CD4-positive, alpha-beta T cell treated with Interleukin-2 at 100 ng/mL for 4 hours (primary cell): ENCODE results near the gene TFRC.
"Not testable (repeated sequence)": the region's sequence is repeated elsewhere in the genome, so short reads cannot be mapped to it uniquely, and the experiment has no call there.

Experiments used
- DNase-seq: peaks from one replicate; pipeline ENCODE4 v3.0.0-alpha.2; 2020; ENCODE audit warnings: low spot score

Gene TFRC

DNA sequence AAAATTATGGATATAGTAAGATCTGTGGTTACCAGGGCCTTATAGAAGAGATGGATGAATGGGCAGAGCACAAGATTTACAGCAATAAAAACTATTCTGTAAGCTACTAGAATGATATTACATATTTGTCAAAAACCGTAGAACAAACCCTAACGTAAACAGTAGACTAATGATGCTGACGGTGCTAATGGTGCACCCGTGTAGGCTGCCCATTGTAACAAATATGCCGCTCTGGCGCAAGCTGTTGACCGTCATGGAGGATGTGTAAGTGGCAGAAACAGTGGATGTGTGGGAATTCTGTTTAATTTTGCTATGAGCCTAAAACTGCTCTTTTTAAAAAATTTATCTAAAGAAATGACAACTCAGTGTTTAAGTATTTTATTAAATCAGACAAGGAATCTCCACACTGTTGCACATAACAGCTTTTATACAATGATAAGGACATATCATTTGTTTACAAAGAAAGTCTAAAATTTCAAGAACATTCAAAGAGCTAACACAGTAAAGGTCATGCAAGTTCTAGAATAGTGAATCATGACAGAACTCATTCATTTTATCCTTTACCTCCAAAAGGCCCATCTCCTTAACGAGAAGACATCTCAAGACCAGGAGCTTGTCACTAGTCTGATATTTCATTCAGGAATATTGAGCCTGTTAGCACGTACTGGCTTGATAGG lies 32.8 kb downstream of the TFRC start:
- no peak for DNase-seq

DNA sequence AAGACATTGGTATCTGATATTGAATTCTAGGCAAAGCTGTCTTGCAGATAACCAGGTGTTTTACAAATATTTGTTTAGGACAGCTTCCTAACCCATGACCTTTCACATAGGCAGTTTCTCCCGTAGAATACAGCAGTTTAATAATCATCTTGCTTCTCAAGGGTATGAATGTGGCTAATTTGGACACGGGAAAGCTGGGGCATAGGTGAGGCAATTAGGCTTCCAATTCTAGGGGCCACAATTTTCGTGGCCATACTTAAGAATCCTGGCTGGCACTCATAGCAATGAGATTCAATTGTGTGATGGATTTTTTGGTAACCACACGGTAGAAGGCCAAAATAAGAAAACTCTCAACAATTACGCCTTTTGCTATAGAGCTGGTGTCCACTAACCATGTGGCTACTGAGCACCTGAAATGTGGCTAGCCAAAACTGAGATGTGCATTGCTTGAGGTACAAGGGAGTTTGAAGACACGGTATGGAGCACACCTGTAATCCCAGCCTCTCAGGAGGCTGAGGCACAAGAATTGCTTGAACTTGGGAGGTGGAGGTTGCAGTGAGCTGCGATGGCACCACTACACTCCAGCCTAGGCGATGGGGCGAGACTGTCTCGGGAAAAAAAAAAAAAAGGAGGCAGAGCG lies 34.4 kb downstream of the TFRC start:
- no peak for DNase-seq

DNA sequence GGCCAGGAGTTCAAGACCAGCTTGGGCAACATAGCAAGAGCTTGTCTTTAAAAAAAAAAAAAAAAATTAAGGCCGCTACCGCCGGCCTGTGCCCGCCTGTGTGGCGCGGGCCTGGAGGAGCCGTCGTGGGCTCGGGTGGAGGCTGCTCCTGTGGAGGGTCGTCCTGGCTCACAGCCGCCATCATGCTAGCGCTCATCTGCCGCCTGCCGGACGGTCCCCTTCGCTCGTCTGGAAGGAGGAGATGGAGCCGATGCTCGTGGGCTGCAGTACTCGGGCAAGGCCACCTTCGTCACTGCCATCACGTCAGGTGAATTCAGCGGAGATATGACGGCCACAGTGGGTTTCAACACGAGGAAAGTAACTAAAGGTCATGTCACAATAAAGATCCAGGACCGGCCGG lies 37.4 kb downstream of the TFRC start:
- DNase-seq, result no peak

DNA sequence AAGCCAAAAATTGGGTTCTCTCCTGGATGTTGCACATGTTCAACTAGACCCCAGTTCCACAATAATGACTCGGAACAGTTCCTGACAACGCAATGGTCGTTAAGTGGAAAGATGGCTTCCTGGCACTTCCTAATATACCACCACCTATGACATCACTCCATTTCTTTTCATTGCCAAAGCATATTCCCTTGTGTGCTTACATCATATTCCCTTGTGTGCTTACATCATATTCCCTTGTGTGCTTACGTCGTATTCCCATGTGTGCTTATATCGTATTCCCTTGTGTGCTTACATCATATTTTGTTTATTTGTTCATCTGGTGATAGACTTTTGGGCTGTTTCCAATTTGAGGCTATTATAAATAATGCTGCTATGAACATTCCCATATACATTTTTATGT lies 39.2 kb downstream of the TFRC start:
- no peak for DNase-seq

DNA sequence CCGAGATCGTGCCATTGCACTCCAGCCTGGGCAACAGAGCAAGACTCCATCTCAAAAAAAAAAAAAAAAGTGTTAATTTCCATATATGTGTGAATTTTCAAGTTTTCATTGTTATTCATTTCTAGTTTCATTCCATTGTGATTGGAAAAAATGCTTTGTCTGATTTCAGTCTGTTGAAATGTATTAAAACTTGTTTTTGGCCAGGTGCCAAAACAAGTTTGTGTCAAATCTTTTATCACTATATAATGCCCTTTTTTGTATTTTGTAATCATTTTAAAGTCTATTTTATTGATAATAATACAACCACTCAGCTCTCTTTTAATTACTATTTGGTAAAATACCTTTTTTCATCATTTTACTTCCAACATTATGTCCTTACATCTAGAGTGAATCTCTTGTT lies 42.5 kb downstream of the TFRC start:
- no peak for DNase-seq

DNA sequence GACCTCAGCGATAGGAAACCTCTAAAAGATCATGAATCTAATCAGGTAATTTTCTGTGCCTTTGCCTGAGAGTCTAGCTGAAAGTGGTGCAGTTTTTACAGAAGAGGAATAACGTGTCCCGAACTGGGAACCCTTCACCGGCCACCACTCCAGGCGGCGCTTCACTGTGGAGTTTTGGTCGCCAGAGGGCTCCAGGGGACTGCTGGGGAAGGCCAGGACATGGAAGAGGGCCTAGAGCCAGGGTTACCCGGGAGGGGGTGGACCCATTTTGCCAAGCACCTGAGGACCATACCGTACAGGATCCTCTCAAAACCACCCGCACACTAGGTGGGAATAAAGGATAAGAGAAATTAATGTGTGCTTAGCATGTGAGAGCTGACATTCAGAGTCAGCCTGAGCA lies 55.8 kb downstream of the TFRC start:
- not testable (repeated sequence) for DNase-seq

DNA sequence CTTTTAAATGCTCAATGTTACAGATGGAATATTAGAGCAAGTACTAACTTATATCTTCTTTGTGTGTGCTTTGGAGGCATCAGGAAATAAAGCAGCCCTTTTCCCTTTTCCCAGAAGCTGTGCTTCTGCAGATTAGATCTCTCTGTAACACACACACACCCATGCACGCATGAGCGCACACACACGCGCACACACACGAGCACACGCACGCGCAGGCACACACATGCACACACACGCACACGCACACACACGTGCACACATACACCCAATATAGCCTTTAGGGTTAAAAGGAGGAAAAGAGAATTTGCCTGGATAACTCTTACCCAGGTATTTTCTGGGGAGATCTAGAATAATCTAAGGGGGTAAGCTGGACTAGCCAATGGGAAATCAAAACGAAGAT lies 56.9 kb downstream of the TFRC start:
- no peak for DNase-seq

DNA sequence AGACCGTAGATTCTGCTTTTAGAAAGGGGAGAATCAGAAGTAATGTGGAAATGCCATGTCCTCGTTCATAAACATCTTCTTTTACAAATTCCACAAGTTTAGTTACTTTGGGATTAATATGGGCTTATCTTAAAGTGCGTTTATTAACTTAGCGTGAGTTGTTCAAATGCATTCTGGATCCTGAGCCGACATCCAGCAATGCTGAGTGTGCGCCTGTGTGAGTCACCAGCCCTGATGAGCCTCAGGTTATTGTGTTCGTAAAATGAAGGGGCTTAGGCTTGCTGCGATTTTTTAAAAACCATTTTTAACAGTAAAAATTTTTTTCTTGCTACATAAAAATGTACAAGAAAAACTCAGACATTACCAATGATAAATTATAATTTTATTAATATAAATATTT lies 57.9 kb downstream of the TFRC start:
- DNase-seq, result no peak

DNA sequence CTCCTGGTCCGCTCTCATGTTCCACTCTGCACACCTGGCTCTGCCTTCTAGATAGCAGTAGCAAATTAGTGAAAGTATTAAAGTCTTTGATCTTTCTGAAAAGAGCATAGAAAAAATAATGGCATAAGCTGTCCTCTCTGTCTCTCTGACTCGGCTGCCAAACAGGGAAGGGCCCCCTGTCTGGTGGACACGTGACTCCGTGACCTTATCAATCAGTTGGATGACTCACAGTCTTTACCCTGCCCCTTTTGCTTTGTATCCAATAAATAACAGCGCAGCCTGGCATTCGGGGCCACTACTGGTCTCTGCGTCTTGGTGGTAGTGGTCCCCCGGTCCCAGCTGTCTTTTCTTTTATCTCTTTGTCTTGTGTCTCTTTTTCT lies 59.4 kb downstream of the TFRC start:
- DNase-seq, result not testable (repeated sequence)

DNA sequence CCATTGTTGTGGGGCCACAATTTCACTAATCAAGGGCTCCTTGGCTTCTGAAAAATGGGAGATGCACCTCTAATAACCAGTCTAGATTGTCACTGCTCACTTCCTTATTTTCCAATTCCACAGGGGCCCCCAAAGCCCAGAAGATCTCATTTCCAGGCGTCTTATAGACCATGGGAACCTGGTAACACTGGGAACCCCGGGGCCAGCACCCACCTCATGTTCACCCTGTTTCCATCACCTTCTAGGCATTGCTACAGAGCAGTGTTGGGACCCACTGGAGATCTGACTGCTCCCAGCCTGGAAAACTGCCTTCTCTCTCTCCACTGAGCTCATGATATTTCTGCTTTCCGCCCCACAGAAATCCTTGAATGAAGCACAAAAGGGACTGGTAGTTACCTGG lies 61.5 kb downstream of the TFRC start:
- no peak for DNase-seq

DNA sequence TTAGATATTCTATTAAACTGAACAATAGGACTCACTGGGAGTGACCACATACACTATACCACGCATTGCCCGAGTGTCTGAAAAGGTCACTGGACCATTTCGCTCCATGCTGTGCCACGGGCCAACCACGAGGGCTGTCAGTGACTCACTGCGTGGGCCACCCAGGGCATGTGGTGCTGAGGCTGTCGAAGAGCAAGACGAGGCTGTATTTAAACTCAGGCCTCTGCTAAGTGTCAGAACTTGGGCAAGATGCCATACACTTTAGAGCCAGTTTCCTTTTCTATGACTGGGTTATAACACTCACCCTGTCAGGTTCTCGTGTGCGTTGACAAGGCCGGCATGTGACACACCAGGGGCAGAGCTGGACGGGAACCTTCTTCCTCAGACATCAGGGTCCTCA lies 62.3 kb downstream of the TFRC start:
- DNase-seq, result not testable (repeated sequence)

DNA sequence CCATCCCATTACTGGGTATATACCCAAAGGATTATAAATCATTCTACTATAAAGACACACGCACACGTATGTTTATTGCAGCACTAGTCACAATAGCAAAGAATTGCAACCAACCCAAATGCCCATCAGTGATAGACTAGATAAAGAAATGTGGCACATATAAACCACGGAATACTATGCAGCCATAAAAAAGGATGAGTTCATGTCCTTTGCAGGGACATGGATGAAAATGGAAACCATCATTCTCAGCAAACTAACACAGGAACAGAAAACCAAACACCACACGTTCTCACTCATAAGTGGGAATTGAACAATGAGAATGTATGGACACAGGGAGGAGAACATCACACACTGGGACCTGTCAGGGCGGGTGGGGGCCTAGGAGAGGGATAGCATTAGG lies 63.7 kb downstream of the TFRC start:
- not testable (repeated sequence) for DNase-seq

DNA sequence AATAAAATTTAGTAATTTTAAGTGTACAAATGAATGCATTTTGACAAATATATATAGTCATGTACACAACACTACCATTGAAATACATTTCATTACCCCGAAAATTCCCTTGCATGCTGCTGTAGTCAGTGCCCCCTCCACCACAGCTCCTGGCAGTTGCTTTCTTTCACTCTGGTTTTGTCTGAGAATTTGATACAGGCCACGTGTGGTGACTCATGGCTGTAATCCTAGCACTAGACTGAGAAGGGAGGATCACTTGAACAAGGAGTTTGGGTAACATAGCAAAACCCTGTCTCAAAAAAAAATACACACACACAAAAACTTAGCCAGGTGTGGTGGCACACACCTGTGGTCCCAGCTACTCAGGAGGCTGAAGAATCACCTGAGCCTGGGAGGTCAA lies 65.4 kb downstream of the TFRC start:
- no peak for DNase-seq

DNA sequence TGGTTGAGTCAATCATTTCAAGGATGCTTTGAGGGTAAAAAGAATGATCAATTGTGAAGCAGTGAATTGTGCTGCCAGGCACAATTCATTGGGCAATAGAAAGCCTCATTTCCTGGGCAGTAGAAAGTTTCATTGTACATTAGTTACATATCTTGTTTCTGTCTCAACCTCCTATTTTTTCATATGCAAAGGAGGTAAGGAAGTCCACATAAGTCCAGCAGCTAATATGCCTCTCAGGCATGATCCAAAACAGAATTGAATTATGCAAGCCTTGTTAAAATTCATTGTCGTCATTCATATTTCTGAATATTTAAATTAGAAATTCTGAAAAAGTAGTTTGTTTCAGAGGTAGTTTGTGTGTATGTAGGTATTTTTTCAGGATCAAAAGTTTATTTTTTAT lies 65.8 kb downstream of the TFRC start:
- no peak for DNase-seq

DNA sequence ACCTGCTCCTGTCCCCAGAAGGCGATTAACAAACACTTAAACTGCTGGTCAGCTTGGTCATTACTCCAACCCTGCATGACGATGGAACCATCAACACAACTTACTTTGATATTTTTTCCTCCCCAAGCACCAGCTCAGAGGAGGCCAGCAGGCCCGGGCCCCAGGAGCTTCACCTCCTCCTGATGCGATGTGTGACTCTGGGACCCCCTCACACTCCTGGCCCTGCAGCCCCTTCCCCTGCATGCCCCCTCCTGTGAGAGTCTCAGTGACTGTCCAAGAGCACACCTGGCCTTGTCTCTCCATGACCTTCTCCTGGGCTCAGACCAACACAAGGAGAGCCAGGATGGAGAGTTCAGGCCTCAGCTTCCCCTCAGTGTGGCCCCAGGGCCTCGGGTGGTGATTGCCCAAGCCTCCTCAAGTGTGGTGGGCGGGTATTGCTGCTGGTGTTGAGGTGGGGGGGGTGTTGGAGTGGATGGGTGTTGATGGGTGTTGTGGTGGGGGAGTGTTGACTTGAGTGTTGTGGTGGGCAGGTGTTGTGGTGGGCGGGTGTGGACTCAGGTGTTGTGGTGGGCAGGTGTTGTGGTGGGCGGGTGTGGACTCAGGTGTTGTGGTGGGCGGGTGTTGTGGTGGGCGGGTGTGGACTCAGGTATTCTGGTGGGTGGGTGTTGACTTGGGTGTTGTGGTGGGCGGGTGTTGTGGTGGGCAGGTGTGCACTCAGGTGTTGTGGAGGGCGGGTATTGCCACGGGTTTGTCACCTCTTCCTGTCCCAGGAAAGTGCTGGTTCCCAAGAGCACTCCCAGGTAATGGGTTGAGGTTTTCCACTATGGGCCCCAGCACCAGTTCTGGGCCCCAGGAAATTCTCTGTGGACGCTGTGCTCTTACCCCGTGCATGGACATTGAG lies 68.1 kb downstream of the TFRC start:
- no peak for DNase-seq

DNA sequence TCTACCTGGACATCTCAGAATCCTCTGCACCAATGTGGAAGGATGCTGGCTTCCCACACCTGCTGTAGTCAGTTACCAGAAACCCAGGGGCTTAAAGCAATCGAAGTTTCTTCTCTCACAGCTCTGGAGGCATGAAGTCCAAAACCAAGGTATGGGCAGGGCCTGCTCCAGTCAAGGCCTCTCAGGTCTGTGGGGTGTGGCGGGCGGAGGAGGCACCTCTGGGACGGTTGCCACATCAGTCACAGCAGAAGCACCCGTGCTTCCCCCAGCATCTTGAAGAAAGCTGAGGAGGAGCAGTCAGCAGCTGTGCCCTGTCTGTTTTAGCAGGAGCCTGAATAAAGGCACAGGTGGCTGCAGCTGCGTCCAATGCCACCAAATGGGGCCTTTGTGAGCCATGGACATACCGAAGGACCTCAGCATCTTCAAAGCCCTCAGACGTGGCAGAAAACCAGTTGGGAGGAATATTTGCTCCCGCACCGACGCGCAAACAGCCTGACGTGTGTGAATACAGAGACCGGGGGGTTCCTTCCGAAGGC lies 68.9 kb downstream of the TFRC start:
- DNase-seq, result no peak

DNA sequence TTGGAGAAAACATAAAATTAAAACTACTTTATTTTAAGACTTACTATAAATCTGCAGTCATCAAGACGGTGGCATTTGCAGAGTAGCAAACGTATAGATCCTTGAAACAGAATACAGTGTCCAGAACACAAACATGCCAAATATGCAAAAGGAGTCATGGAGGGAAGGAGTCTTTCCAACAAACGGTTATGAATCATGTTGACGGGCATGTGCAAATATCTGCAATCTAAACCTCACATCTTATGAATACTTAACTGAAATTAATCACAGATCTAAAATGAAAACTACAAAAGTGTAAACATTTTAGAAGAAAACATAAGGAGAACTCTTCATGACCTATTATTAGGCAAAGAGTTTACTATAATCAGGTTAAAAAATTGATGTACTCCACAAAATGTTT lies 69.4 kb downstream of the TFRC start:
- no peak for DNase-seq

DNA sequence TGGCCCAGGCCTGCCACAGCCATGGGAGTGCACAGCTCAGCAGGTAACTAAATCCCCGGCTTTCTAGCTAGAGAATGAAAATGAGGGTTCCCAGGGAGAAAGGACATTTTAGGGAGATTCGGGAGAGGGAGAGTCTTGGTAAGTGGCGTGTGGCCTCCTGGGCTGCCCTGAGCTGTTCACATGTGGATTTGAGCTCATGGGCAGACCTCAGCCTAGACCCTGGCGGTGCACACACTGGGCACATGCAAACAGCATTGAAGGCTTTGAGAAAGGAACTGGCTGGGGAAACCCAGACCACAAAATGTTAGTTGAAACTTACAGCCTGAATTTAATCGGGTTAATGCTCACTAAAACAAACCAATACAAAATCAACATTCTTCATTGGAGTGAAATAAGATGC lies 72.4 kb downstream of the TFRC start:
- DNase-seq, result no peak

DNA sequence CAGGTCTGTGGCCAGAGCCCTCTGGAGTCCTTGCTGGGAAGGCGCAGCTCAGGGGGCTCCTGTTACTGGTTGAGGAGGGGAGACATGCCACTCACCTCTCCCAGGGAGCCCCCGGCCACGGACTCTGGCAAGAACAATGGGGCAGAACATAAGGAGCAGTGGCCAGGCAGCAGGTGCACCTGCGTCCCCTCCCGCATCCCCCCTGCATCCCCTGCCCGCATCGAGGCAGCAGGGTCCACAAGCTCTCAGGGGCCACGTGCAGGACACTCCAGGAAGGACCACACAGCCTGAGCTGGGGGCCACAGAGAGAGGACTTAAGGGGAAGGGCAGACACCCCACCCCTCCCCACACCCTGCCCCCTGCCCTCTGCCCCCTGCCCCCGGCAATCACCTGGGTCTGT lies 73.0 kb downstream of the TFRC start:
- no peak for DNase-seq

DNA sequence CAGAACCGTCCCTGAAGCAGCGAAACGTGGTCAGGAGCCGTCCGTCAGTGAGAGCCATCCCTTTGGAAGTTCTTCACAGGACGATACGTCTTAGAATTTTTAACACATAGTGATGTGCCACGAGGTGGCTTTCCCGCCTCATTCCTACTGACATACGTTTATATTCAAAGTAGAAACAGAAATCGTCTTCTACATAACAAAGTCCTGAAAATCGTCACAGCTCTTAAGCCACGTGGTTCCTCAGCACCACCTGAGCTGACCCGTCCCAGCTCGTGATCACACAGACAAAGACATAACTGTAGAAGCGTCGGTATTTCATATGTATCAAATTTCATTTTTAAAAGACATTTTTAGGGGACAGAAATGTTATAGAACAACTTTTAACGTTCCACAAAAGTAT lies 73.5 kb downstream of the TFRC start:
- no peak for DNase-seq

DNA sequence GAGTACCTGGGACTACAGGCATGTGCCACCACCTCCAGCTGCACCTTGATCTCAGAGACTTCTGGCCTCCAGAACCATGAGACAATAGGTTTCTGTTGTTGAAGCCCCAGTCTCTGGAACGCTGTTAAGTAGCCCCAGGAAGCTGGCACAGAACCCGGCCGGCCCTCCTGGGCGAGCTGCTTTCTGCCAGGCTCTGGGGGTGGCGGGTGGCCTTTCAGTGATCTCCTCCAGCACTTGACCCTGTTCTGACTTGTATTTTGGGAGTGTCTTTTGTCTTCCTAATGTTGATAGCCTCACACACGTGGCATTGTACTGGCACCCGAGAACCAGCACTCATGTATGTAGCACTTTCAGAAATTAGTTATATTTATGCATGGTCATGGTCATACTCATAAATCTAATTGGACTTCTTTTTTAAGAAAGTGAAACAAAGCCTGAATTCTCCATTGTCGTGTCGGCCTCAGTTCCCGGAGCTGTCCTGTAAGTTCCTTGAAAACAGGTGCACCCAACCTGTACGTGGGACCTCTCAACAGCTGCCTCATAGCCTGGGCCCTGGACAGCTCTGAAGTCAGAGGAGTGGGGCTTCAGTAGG lies 74.0 kb downstream of the TFRC start:
- DNase-seq, result no peak

DNA sequence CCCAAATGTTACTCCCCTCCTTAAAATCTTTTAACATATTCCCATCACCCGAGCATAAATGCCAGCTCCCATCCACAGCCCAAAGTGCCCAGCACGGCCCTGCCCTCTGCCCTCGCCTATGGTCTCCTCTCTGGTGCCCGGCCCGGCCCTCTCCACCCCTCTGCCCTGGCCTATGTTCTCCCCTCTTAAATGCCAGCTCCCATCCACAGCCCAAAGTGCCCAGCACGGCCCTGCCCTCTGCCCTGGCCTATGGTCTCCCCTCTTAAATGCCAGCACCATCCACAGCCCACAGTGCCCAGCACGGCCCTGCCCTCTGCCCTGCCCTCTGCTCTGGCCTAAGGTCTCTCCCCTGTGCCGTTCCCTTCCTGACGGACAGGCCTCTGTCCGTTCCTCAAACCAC lies 76.6 kb downstream of the TFRC start:
- DNase-seq, result not testable (repeated sequence)
